ENCODE results near the gene NPTXR.

Gene NPTXR

DNA sequence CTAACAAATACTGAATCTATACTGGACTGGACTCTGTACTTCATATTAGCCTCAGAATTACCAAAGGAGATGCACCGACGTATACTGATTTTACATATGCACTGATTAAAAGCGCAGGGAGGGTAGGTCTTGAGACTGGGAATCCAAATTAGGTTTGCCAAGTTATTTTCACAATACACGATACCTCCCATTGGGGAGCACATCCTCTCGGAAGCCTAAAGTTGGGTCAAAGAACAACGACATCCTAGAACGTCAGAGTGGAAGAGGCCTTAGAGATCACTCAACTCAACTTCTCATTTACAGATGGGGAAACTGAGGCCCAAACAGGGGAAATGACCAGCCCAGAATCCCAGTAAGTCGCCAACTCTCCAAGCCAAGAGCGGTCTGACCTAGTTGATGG, 50.5 kb downstream of the NPTXR start:
- no peak for DNase-seq

DNA sequence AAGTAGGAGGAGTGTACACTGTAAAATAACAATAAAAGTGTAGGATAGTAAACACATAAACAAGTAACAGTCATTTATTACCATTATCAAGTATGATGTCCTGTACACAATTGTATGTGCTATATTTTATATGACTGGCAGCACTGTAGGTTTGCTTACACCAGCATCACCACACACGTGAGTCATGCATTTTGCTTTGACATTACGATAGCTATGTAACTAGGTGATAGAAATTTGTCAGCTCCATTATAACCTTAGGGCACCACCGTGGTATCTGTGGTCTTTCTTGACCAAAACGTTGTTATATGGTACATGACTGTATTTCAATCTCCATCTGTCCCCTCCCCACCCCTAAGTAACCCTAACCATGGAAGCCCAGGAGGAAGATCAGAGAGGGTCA, 51.0 kb downstream of the NPTXR start:
- no peak for DNase-seq

DNA sequence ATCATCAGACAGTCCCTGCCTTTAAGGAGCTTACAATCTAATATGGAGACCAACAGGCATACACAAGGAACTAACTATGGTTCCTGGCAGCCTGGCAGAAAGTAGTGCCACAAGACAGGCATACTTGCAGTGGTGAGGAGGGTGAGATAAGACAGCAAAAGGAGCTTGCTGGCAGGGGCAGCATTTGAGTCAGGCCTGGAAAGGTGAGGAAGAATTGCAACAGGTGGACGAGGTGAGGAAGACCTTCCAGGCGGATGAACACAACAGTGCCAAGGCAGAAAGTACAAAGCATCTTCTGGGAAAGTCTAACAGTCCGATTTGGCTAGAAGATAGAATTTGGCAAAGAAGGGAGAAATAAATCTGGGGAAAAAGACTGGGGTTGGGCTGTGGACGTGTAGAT, 54.2 kb downstream of the NPTXR start:
- DNase-seq: no peak

DNA sequence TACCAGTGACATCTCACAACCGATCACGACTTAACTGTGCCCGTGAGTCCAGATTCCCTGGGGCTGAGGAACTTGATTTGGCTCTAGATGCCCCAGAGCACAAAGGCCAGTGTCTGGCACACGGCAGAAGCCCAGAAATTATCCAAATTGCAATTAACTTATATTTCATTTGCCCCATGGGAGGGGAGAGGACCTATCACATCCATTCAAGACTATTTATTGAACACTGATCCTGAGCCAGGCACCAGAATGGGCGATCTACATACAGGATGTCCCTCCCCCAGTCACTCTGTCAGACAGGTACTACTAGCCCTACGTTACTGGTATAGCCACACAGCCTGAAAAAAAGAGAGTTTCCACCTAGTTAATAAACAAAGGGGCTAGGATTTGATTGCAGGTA, 55.0 kb downstream of the NPTXR start:
- no peak for DNase-seq

DNA sequence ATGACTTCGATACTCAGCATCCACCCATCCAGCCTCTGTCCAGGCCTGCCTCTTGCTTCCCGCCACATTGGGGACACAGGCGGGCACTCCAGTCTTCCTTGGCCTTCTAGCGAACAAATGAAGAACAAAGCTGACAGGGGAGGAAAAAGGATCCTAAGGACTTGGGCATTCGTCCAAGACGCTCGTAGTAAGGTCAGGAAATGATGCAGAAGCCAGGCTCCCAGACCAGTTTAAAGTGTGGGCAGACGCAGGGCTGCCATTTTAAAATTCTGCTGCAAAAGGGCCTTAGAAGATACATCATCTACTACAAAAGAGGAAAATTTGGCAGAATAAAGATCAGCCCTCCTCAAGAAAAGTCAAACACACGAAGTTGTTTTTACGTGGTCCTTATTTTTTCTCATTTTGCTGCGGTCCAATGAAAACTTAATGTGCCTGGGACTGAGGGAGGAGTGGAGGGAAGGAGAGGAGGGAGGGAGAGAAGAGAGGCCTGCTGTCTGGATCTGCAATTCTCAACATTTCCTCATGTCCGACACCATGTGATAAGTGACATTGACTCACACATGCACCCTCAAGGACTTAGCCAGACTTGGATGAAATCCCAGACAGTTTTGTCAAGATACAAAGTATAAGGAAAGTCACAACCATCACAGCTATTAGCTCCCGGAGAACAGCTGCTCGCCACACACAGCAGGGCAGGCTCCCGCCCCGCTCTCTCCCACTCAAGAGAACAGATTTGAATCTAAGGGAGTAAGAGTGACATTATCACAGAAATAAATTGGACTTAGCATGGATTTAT, 55.6 kb downstream of the NPTXR start:
- DNase-seq: no peak

DNA sequence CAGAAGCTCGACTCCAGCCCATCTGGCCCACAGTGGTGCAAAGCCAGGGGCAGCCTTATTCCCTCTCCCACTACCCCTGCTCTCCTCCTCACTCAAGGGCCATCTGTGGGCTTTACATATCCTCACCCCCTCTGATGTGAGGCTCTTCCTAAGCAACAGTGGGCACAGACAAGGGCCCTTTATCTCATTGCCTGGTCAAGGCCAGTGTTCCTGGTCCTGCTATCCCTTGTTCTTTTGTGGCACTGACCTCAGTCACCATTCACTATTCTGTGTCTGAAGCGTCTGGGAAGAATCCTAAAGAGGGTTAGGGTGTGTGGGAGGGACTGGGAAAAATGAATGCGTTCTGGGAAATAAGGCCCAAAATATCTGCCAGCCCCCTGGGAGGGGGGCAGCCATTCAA, 57.2 kb downstream of the NPTXR start:
- no peak for DNase-seq

DNA sequence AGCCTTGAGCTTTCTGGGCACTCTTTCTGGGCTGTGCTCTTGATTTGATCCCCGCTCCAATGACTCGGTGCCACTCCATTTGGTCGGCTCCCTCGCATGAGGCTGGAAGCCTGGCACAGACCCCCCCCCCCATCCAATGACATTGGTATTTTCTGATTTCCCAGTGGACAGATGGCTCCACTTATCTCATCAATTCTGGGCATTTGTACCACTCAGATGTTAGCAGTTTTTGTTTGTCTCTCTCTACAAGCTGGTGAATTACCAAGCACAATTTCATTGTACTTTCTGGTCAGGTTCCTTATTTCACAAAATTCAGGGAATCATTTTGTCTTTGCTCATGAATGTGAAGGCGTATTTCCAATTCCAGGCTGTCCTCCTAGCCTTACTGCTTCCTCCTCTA, 59.0 kb downstream of the NPTXR start:
- no peak for DNase-seq

DNA sequence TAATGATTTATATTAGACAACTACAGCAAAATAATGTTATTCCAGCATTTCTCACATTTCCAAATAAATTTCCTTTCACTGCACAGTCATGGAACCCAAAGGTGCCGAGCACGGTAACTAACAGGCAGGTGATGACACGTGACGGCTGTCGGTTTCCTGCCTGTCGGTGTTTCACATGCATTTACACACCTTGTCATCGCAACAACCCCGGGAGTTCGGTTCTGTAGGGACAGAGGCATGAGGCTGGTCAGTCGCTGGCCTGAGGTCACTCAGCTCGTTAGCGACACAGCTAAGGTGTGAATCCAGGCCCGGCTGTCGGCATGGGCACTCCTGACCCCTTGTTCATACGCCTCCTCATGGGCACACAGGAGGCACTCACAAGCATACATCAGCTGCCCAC, 59.8 kb downstream of the NPTXR start:
- DNase-seq: no peak

DNA sequence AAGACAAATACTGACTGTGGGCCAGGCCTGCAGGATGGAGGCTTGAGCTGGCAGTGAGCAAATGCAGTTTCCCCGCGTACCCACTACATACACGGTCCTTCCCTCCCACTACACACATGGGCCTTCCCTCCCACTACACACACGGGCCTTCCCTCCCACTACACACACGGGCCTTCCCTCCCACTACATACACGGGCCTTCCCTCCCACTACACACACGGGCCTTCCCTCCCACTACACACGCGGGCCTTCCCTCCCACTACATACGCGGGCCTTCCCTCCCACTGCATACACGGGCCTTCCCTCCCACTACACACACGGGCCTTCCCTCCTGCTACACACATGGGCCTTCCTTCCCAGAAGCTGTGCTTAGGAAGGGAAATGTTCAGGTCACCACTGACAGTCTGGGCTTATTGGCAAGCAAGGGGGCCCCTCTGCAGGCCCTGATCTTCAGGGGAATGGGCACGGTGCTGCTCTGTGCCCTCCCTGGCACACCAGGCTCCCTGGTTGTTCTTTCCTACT, 60.7 kb downstream of the NPTXR start:
- no peak for DNase-seq

DNA sequence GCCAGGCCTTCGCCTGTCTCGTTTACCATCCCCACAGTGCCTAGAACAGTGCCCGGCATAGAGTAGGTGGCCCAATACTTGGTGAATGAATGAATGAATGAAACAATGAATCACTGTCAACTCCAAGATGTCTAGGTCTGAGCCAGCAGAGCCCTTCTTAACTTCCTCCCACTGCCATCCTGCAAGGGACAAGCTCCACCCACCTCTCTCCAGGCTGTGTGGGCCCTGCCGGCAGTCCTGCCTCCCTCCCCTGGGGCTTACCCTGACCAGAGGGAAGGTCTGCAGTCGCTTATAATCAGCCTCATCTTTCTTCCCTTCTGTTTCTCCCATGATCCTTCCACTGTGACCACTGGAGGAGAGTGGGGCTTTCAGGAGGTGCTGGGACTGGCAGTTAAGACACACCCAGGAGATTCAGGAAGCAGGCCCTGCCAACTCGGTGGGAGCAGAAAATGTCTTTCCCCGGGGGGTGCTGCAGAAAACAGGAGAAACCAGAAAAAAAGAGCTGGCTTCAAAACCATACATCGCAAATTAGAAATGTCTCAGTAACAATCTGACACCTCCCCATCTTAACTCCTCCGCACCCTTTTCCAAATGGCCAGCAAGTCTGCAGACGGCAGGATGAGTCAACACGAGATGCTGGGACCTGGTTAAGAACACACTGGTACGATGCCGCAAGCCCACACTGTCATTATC, 61.3 kb downstream of the NPTXR start:
- DNase-seq: no peak

DNA sequence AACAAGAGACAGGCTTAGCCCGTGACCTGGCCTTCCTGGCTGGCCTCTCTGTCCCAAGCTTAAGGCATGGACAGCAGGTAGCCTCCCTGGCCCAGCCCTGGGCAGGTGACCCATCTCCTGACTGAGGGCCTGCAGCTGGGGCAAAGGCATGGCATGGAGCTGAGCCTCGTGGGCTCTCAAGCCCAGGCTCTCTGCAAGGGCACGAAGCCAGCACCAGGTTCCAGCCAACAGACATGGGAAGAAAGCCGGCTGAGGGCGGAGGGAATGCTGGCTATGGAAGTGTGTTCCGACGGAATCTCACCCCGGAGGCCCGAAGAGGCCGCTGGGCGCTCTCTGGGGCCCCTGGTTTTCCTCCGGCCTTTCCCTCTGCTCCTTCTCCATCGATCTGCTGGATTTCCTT, 62.8 kb downstream of the NPTXR start:
- no peak for DNase-seq

DNA sequence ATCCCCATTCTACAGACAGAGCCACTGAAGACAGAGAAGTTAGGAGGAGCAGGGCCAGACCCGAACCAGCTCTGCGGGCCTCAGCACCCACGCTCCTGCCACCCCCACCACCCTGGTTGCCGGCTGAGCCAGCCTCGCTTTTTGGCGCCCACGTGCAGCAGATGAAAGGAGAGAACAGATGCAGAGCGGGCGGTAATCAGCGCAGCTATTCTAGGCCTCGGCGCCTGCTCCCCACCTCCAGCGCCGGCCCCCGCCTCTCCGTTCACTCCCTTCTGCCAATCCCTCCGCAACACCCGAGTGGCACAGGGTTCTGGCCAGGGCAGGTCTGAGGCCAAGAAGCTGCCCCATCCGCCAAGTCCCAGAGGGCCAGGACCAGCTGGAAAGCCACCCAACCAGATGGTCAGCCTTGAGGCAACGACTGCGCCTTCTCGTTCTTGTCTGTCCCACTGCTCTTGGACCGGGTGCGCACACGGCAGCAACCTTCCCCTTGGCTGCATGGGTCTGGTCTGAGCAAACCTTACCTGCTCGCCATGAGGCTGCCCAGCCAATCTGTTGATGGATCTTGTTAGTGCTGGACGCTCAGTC, 66.6 kb downstream of the NPTXR start:
- no peak for DNase-seq

DNA sequence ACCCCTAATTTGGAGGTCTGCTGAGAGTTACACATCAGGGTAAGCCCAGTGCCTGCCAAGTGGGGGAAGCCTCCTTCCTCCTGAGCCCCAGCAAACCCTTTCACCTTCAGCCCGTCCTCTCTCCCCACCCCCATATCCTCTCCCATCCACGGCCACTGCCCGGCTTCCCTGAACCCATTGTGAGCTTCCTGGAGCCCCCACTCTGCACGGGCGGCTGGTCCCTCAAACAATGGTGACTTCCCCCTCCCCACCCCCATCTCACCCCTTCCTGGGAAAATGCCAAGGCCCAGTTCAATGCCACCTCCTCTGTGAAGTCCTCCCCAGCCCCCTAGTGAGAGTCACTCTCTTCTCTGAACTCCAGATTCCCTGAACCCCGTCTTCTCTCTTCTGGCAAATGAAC, 67.7 kb downstream of the NPTXR start:
- no peak for DNase-seq

DNA sequence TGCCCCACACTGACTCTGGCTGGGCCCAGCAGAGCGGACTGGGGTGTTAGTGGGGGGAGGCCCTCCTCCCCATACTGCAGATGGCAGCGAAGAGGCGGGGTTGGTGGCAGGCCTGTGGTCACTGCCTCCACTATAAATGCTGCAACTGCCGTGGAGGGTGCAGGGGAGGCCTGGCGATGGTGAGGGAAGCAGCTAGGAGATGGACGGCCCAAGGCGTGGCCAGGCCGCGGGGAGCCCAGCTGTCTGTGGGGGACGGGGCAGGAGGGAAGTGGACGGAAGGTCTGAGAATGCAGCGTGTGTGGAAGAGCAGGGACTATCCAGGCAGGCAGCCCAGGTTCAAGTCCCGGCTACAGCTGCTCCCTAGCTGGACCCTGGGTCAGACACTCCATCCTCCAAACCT, 68.2 kb downstream of the NPTXR start:
- no peak for DNase-seq

DNA sequence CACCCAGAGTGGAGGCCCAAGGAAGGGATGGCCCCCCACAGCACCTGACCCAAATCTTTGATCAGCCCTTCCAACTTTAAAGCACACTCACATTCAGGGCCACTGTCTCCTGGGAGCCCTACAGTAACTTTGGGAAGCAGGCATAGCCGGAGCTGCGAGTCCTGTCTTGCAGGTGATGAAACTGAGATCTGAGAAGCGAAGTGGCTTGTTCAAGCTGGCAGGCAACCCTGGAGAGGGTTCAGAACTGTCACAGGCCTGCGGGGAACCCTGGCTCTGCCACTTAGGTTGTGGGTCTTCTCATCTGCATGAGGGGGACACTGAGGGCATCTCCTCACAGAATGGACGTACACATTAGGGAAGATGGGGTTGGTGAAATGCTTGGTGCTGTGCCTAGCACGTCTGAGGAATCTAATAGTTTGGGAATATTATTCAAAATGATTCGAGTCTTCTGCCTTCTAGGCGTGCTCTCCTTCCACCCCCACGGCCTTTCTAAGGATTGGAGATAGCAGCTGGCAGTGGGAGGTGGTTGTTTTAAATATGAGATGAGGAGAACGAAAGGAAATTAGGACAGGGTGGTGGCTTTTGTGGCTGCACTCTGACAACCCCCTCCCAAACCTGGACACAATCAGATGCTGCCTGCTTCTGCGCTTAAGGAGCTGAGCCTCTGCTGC, 69.2 kb downstream of the NPTXR start:
- DNase-seq: no peak

DNA sequence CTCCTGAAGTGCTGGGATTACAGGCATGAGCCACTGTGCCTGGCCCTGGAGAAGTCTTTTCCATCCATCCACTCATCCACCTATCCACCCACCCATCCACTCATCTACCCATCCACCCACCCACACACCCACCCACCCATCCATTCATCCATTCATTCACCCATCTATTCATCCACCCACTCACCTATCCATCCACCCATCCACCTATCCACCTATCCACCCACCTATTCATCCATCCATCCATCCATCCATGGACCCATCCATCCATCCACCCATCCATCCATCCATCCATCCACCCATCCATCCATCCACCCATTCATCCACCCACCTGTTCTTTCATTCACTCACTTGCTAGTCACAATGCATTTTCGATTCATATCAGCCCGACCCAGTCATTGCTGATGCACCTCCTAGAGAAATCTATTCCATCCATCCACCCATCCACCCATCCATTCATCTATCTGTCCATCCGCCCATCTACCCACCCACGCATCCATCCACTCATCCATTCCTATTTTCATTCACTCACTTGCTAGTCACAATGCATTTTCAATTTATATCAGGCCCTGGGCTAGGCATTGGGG, 70.4 kb downstream of the NPTXR start:
- DNase-seq: no peak

DNA sequence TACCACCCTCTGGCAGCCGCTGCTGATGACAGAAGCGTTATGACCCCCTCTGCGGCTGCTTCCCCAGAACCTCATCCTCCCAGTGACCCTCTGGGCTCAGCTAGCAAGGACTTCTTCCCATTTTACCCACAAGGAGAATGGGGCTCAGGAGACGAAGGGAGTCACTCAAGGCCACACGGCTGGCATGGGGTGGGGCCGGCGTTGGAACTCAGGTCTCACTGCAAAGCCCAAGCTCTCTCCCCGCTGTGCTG, 71.3 kb downstream of the NPTXR start:
- DNase-seq: no peak

DNA sequence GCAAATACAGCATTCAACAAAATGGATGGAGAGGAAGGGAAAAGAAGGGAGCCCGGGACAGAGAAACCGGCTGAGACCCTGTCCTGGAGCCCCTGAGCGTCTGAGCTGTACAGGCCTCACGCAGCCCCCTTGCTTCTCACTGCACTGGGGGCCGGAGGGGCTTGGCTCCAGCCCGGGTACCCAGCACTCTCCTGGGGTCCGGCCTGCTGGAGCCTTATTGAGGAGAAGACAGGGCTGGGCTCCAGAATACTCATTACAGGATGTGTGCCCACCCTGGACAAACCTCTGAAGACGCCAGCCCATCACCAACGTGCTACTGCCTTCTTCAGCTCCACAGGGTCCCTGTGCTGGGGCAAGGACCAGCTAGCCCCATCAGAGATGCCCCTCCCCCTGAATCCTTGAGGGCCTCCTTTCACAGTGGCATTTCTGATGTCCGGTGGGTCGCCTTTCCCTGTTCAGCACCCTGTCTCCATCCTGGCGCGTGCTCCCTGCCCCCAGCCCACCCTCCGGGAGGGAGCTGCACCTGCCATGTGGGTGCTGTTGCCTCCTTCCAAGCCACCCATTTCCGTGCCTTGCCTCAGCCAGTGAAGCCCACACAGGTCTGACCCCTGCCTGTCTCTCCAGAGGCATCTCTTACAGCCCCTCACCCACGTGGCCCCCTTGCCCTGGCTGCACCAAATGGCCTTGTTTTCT, 73.4 kb downstream of the NPTXR start:
- no peak for DNase-seq

Measured in activated gamma-delta T cell (primary cell).